Heart left ventricle (tissue), 16 donors: ENCODE data around the gene PKD1. TPM values are rescaled to one million over a fixed set of nuclear protein-coding genes. Genes with fewer than 3 reads are reported as not detected.

Experiments used
- ATAC-seq, 4 donors: fragments of 200-7000 bp; cut with Tn5 transposase; one replicate each; pipeline ENCODE4 v1.9.1; 2020 to 2022; ENCODE audit warnings: moderate library complexity in 4 of 4, mild to moderate bottlenecking in 3 of 4, moderate number of reproducible peaks in 1 of 4
- DNase-seq, 5 donors: peaks; one replicate each; pipeline ENCODE4 v3.0.0-alpha.2; 2020
- H3K27ac ChIP-seq, 12 donors: fragments of 200-600 bp; sonication (generic) in 4 of 12; one replicate each; pipeline versions ENCODE4 v1.5.0 to v1.8.0; 2016 to 2022; ENCODE audit warnings: mild to moderate bottlenecking in 2 of 12
- H3K27me3 ChIP-seq, 9 donors: fragments of 200-600 bp; sonication (generic) in 2 of 9; one replicate each; pipeline versions ENCODE4 v1.5.1 to v1.8.0; 2016 to 2022; ENCODE audit warnings: mild to moderate bottlenecking in 3 of 9
- H3K36me3 ChIP-seq, 9 donors: fragments of 200-600 bp; sonication (generic) in 2 of 9; one replicate each; pipeline versions ENCODE4 v1.5.0 to v1.8.0; 2018 to 2022; ENCODE audit warnings: mild to moderate bottlenecking in 2 of 9
- H3K4me1 ChIP-seq, 12 donors: fragments of 200-600 bp; sonication (generic) in 4 of 12; one replicate each; pipeline versions ENCODE4 v1.5.0 to v1.8.0; 2016 to 2022; ENCODE audit warnings: mild to moderate bottlenecking in 3 of 12
- H3K4me3 ChIP-seq, 12 donors: fragments of 200-600 bp; sonication (generic) in 4 of 12; one replicate each; pipeline versions ENCODE4 v1.5.0 to v1.8.0; 2017 to 2022; ENCODE audit warnings: mild to moderate bottlenecking in 9 of 12, moderate library complexity in 4 of 12
- H3K9me3 ChIP-seq, 12 donors: fragments of 200-600 bp; sonication (generic) in 4 of 12; one replicate each; pipeline versions ENCODE4 v1.5.0 to v1.8.0; 2016 to 2022; ENCODE audit warnings: mild to moderate bottlenecking in 1 of 12
- POLR2A ChIP-seq, 2 donors: fragments of 450-650 bp; IDR thresholded peaks; one replicate each; pipeline ENCODE4 v1.6.1; 2017; ENCODE audit warnings: antibody characterized with exemption in 2 of 2, mild to moderate bottlenecking in 2 of 2, moderate library complexity in 2 of 2
- WGBS, 4 donors: extraction: QIAGEN DNeasy Blood & Tissue Kit in 2 of 4; methylation state at CpG; one replicate each; pipeline versions ENCODE4 v1.1.5 to v1.1.7; 2013 to 2018; 5-methylcytosine and 5-hydroxymethylcytosine counted together
- intact Hi-C, 10 donors: fragments of 100-400 bp; cut with DNase I; formaldehyde crosslinking; loops; one replicate each; pipeline versions ENCODE4 v1.11.1 to v1.14.2; 2022
- polyA plus RNA-seq, 2 donors: library from polyadenylated mRNA; stranded (reverse); fragments of 200-250 nt; gene quantifications; one replicate each; pipeline ENCODE4 v1.2.3, GENCODE V29; 2013
- total RNA-seq, 9 donors: library from RNA; depleted of rRNA in 2 of 9; stranded (reverse); fragments of >200 nt in 2 of 9; fragmentation: NEBNext Ultra II Directional in 3 of 9; extraction: Animal tissue kit (Norgen Biotek cat#: 25700) in 3 of 9; gene quantifications; one replicate each; pipeline versions ENCODE4 v1.1.0 to v1.2.4, GENCODE V29; 2016 to 2023
- TF ChIP-seq, protein P1 (sequence below), 12 donors: fragments of 200-600 bp; sonication (generic) in 4 of 12; IDR thresholded peaks; one replicate each; pipeline versions ENCODE4 v1.5.0 to v1.8.0; 2018 to 2022; ENCODE audit warnings: antibody characterized with exemption in 12 of 12, mild to moderate bottlenecking in 5 of 12
- donor health status: ischemic (EF 13 %, LVEDD 7.1; RV severe dilation, severe dysfunction).
- donor health status: healthy with polysubstance abuse.
- donor health status: DM: no; HTN: yes; CAD: no.
- donor health status: DM: no; HTN: no; CAD: no.
- donor health status: ischemic (EF 25% LVEDD 6.9; RV normal size, moderate dysfunction).
- donor health status: ischemic (EF 25% LVEDD 5.7; RV mildly dilated, moderate dysfunction).
- donor health status: healthy.
- donor health status: DM: yes; HTN: yes; CAD: no.
- donor health status: ischemic (EF 35%, LVEDD 5.7; RV mildly dilated, moderate dysfunction).
- donor health status: nonischemic (EF 11% LVEDD 7.7; RV severe dilation, severe dysfunction).
- donor health status: DM: yes; HTN: yes; CAD: no.
- donor health status: PGD.
- donor health status: ischemic (EF 29% LVEDD 5.4; RV normal size, mild dysfunction).
- donor health status: nonischemic (EF 23%, LVEDD 6.1; RV moderate dilation, normal function).

PKD1 gene
- total and polyA plus RNA-seq, 11 donors: 64.9 to 441 (median 105) TPM

- ATAC-seq: no peak
- intact Hi-C loops: loop anchor here in 2 of 10 donors (5.0 kb wide), 1 partner anchor 36 kb away; no protein-coding TSS in a partner anchor
- Histone ChIP-seq H3K27ac (no peak overlapping the region), H3K4me3 (no peak overlapping the region), H3K9me3 (no peaks in the 10 kb centered on the region), H3K36me3 (peaks cover 0 to 87% (median 69%) of the 10 kb centered on the region in 9 donors), H3K27me3 (no peaks in the 10 kb centered on the region), H3K4me1 (no peaks in the 10 kb centered on the region)
- DNase-seq: no peak
- 90 to 91% (median 90%) methylated on average over 13 of the region's 13 CpGs for WGBS, 4 donors
- no peak for TF ChIP-seq POLR2A (IDR thresholded peaks at IDR 0.05)
- TF ChIP-seq, protein P1, sequence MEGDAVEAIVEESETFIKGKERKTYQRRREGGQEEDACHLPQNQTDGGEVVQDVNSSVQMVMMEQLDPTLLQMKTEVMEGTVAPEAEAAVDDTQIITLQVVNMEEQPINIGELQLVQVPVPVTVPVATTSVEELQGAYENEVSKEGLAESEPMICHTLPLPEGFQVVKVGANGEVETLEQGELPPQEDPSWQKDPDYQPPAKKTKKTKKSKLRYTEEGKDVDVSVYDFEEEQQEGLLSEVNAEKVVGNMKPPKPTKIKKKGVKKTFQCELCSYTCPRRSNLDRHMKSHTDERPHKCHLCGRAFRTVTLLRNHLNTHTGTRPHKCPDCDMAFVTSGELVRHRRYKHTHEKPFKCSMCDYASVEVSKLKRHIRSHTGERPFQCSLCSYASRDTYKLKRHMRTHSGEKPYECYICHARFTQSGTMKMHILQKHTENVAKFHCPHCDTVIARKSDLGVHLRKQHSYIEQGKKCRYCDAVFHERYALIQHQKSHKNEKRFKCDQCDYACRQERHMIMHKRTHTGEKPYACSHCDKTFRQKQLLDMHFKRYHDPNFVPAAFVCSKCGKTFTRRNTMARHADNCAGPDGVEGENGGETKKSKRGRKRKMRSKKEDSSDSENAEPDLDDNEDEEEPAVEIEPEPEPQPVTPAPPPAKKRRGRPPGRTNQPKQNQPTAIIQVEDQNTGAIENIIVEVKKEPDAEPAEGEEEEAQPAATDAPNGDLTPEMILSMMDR (IDR thresholded peaks at IDR 0.05): no peak
These were observed 77.3 kb downstream of the PKD1 start for GRCh38 chr16:2058420-2058819.

DNA sequence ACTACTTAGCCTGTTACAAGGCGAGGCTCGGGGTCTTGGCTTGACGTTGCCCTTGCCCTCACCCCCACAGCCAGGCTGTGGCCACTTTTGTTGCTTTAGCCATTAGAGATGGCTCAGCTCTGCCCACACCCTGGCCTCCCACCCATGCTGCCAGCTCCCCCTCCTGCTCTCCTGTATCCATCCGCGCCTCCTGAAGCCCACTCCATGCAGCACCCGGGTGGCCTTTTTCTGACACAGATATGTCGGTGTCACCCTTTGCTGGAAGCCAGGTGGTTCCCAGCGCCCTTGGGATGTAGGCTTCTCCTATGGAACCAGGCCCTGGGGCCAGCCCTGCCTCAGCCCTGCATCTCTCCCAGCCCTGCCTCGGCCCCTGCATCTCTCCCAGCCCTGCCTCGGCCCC lies 78.3 kb downstream of the PKD1 start:
- 81 to 93% (median 92%) methylated on average over 10 of the region's 10 CpGs for WGBS, 4 donors
- H3K27me3 ChIP-seq: no peaks in the 10 kb centered on the region
- H3K27ac ChIP-seq: no peak overlapping the region
- H3K4me1 ChIP-seq: no peaks in the 10 kb centered on the region
- ATAC-seq: no peak
- H3K36me3 ChIP-seq: peaks cover 0 to 87% (median 69%) of the 10 kb centered on the region in 9 donors
- no peaks in the 10 kb centered on the region for H3K9me3 ChIP-seq
- no peak overlapping the region for H3K4me3 ChIP-seq
- intact Hi-C loops: loop anchor here in 3 of 10 donors (2.0 to 5.0 kb wide), 2 partner anchors 35 kb away; no protein-coding TSS in a partner anchor
- TF ChIP-seq, protein P1 (IDR thresholded peaks at IDR 0.05): no peak
- TF ChIP-seq POLR2A (IDR thresholded peaks at IDR 0.05): no peak
- DNase-seq: no peak

GRCh38 chr16:2056681-2057407 lies 78.9 kb downstream of the PKD1 start:
- no peaks in the 10 kb centered on the region for H3K27me3 ChIP-seq
- DNase-seq (no peak), ATAC-seq (peak in 2 of 4 donors; percentile 23 to 84)
- intact Hi-C loops: loop anchor here in 3 of 10 donors (2.0 to 5.0 kb wide), 2 partner anchors 34 to 35 kb away; no protein-coding TSS in a partner anchor
- no peak overlapping the region for H3K27ac ChIP-seq
- WGBS, 4 donors: 88 to 95% (median 90%) methylated on average over 13 to 19 of the region's 19 CpGs
- no peak overlapping the region for H3K4me3 ChIP-seq
- H3K36me3 ChIP-seq: peaks cover 0 to 87% (median 71%) of the 10 kb centered on the region in 9 donors
- TF ChIP-seq, protein P1 (IDR thresholded peaks at IDR 0.05): peak in 1 of 12 donors; percentile 17
- no peak for TF ChIP-seq POLR2A (IDR thresholded peaks at IDR 0.05)
- H3K9me3 ChIP-seq: no peaks in the 10 kb centered on the region
- H3K4me1 ChIP-seq: no peaks in the 10 kb centered on the region

- Histone ChIP-seq H3K9me3 (no peaks in the 10 kb centered on the region), H3K27ac (no peak overlapping the region), H3K27me3 (no peaks in the 10 kb centered on the region), H3K4me1 (no peaks in the 10 kb centered on the region), H3K36me3 (peaks cover 0 to 91% (median 74%) of the 10 kb centered on the region in 9 donors), H3K4me3 (no peak overlapping the region)
- 58 to 72% (median 62%) methylated on average over 8 to 15 of the region's 15 CpGs for WGBS, 4 donors
- ATAC-seq (peak in 2 of 4 donors; percentile 36 to 56), DNase-seq (no peak)
- TF ChIP-seq, protein P1 (IDR thresholded peaks at IDR 0.05): peak in 8 of 12 donors; percentile 12 to 40 (median 14)
- no peak for TF ChIP-seq POLR2A (IDR thresholded peaks at IDR 0.05)
- intact Hi-C loops: loop anchor here in 3 of 10 donors (2.0 to 5.0 kb wide), 2 partner anchors 33 to 34 kb away; no protein-coding TSS in a partner anchor
These were observed 79.6 kb downstream of the PKD1 start for GRCh38 chr16:2056077-2056476.
